GM12891 (cell line): ENCODE measurements around the gene NTN3.

Source experiments
- PAX5 ChIP-seq: IDR thresholded peaks from 2 replicates; pipeline ENCODE4 v1.6.1; 2011; ENCODE audit warnings: low read length, moderate library complexity, mild to moderate bottlenecking; ENCODE audit not compliant: insufficient read depth, severe bottlenecking
- POLR2A ChIP-seq: IDR thresholded peaks from 2 replicates; pipeline ENCODE4 v1.6.1; 2011; ENCODE audit warnings: low read depth, low read length, control low read depth
- POLR2AphosphoS5 ChIP-seq: IDR thresholded peaks from 2 replicates; pipeline ENCODE4 v1.6.1; 2011; ENCODE audit warnings: low read depth, low read length, control low read depth
- POU2F2 ChIP-seq: IDR thresholded peaks from 2 replicates; pipeline ENCODE4 v1.6.1; 2011; ENCODE audit warnings: low read depth, mild to moderate bottlenecking, control low read depth, low read length, moderate library complexity
- SPI1 ChIP-seq: IDR thresholded peaks from 2 replicates; pipeline ENCODE4 v1.6.1; 2011; ENCODE audit warnings: low read depth, low read length, control low read depth
- TAF1 ChIP-seq: IDR thresholded peaks from 2 replicates; pipeline ENCODE4 v1.6.1; 2011; ENCODE audit warnings: low read depth, low read length, control low read depth

DNA sequence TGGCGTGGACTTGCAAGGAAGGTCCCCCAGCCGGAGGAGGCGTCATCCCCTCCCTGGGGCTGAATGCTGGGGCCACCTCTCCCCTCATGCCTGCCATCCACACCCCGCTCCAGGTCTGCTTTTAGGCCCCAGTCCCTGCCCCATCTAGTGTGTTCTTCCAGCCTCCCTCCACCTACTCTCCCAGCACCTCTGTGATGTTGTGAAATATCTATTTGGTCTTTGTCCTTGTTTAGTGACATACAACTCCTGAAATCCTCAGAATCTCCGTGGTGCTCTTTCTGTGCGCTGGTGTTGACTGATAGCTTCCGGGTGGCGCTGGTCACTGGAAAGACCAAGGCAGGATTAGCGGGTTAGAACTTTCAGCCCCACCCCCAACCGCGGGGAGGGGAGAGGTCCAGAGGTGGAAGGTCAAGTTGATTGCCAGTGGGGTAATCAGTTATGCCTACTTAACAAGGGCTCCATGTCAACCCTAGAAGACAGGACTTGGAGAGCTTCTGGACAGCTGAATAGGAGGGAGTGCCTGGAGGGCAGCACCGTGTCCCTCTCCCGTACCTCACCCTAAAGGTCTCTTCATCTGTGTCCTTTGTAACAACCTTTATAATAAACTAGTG is 13.9 kb downstream of the NTN3 start:
- TF ChIP-seq TAF1 (no peak), POLR2AphosphoS5 (no peak), SPI1 (no peak), POLR2A (no peak), PAX5 (no peak), POU2F2 (no peak)
